ENCODE data around the gene COG6. TPM values are rescaled to one million over a fixed set of nuclear protein-coding genes. Genes with fewer than 3 reads are reported as not detected.

Gene COG6
- total RNA-seq, 1 experiment from 2014 or later = 24.3 TPM

GRCh38 chr13:39675904-39676303 is 20.4 kb downstream of the COG6 start:
- ChIA-PET POLR2A (no interaction called here), CTCF (interaction anchor here (1.0 kb wide), 1 partner anchor 60 kb away, joined by 3 read pairs; no protein-coding TSS in a partner anchor)
- intact Hi-C loops (cut with micrococcal nuclease; ENCODE audit: unreplicated experiment) = loop anchor here (10.0 kb wide), 1 partner anchor 641 kb away; the partner anchor contains the start of genes NHLRC3 and PROSER1
- H3K36me3 ChIP-seq (ENCODE audit: control insufficient read depth, insufficient read depth, low read length) = no peaks in the 10 kb centered on the region
- DNase-seq (ENCODE audit: low read depth, low spot score) = no peak
- no peaks in the 10 kb centered on the region for H3K4me1 ChIP-seq (ENCODE audit: control insufficient read depth, insufficient read depth, low read length)
- TF ChIP-seq TCF7L2 (IDR thresholded peaks at IDR 0.05; ENCODE audit: low read depth, low read length) = no peak
- no peak for TF ChIP-seq SIN3A (IDR thresholded peaks at IDR 0.05; ENCODE audit: borderline replicate concordance, insufficient read depth, low read depth, low read length)
- no peak for TF ChIP-seq POLR2AphosphoS5 (IDR thresholded peaks at IDR 0.05; ENCODE audit: low read depth, low read length)
- no peak for TF ChIP-seq REST (IDR thresholded peaks at IDR 0.05; ENCODE audit: insufficient read depth in 1 of 2, low read depth in 2 of 2, low read length in 1 of 2)
- no peaks in the 10 kb centered on the region for H3K27me3 ChIP-seq (ENCODE audit: control insufficient read depth, insufficient read depth, low read length)
- in situ Hi-C loops (cut with HindIII; ENCODE audit: low pct_unique_long_range_greater_than_20kb, low sequenced_read_pairs) = no loop called here
- no peak overlapping the region for H3K27ac ChIP-seq (ENCODE audit: low read length)
- BruUV-seq (replicated peaks) = no TSS peak
- H3K4me3 ChIP-seq (ENCODE audit: low read depth in 2 of 2, low read length in 2 of 2) = no peak overlapping the region
- no peaks in the 10 kb centered on the region for H3K9me3 ChIP-seq (ENCODE audit: control insufficient read depth, insufficient read depth, low read depth, low read length)
- no peak for ATAC-seq

GRCh38 chr13:39676315-39676876 is 20.9 kb downstream of the COG6 start:
- no TSS peak for BruUV-seq (replicated peaks)
- TF ChIP-seq REST (IDR thresholded peaks at IDR 0.05; ENCODE audit: insufficient read depth in 1 of 2, low read depth in 2 of 2, low read length in 1 of 2) (no peak), CTCF (IDR thresholded peaks at IDR 0.05) (peak; percentile 46; the same call in 1 of the 2 replicates), POLR2AphosphoS5 (IDR thresholded peaks at IDR 0.05; ENCODE audit: low read depth, low read length) (no peak), TCF7L2 (IDR thresholded peaks at IDR 0.05; ENCODE audit: low read depth, low read length) (no peak)
- no peak overlapping the region for H3K4me3 ChIP-seq (ENCODE audit: low read depth in 2 of 2, low read length in 2 of 2)
- no peak overlapping the region for H3K27ac ChIP-seq (ENCODE audit: low read length)
- POLR2A ChIA-PET = no interaction called here
- H3K36me3 ChIP-seq (ENCODE audit: control insufficient read depth, insufficient read depth, low read length) = no peaks in the 10 kb centered on the region
- no peaks in the 10 kb centered on the region for H3K9me3 ChIP-seq (ENCODE audit: control insufficient read depth, insufficient read depth, low read depth, low read length)
- in situ Hi-C loops (cut with HindIII; ENCODE audit: low pct_unique_long_range_greater_than_20kb, low sequenced_read_pairs) (no loop called here), intact Hi-C loops (cut with micrococcal nuclease; ENCODE audit: unreplicated experiment) (loop anchor here (10.0 kb wide), 1 partner anchor 642 kb away; the partner anchor contains the start of genes NHLRC3 and PROSER1)
- no peaks in the 10 kb centered on the region for H3K4me1 ChIP-seq (ENCODE audit: control insufficient read depth, insufficient read depth, low read length)
- no peaks in the 10 kb centered on the region for H3K27me3 ChIP-seq (ENCODE audit: control insufficient read depth, insufficient read depth, low read length)
- ATAC-seq (no peak), DNase-seq (ENCODE audit: low read depth, low spot score) (no peak)
- CTCF ChIA-PET = interaction anchor here (1.0 kb wide), 1 partner anchor 60 kb away, joined by 3 read pairs; no protein-coding TSS in a partner anchor

Data from Panc1 (cell line).